ENCODE results near the gene BTBD2.

DNA sequence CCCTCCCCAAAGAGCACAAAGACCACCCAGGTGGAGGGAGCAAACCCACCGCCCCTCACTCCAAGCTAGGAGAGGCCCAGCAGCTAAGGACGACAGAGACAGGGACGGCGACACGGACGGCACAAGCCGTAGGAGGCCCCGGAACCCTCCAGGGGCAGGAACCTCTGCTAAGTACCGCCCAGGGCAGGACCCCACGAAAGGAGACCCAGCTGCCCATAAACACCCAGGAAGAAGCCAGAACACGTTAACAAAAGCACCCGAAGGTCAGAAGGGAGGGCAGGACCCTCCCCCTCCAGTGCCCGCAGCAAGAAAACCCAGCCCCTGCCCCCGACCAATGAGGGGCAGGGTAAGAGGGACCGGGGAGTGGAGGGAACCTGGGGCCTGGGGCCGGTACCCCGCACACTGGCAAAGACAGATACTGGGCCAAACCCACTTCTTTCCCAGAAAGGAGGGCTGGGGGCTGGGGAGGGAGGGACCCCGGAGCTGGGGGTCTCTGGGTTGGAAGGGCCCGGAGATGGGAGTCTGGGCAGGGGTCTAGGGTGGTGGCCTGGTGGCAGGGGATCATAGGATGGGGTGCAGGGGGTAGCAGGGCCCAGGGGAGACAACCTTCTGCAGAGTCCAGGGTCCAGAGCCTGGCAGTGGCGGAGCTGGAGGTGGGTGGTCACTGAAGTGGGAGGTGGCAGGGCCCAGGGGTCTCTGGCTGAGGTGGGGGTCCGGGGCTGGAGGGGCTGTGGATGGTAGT lies 2.4 kb downstream of the BTBD2 start:
- TF ChIP-seq, protein P1, sequence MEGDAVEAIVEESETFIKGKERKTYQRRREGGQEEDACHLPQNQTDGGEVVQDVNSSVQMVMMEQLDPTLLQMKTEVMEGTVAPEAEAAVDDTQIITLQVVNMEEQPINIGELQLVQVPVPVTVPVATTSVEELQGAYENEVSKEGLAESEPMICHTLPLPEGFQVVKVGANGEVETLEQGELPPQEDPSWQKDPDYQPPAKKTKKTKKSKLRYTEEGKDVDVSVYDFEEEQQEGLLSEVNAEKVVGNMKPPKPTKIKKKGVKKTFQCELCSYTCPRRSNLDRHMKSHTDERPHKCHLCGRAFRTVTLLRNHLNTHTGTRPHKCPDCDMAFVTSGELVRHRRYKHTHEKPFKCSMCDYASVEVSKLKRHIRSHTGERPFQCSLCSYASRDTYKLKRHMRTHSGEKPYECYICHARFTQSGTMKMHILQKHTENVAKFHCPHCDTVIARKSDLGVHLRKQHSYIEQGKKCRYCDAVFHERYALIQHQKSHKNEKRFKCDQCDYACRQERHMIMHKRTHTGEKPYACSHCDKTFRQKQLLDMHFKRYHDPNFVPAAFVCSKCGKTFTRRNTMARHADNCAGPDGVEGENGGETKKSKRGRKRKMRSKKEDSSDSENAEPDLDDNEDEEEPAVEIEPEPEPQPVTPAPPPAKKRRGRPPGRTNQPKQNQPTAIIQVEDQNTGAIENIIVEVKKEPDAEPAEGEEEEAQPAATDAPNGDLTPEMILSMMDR (IDR thresholded peaks at IDR 0.05; ENCODE audit: poor library complexity) = no peak
- TF ChIP-seq EZH2phosphoT487 (IDR thresholded peaks at IDR 0.05; ENCODE audit: low read depth, severe bottlenecking, unreplicated experiment) = no peak
- TF ChIP-seq EZH2 (IDR thresholded peaks at IDR 0.05; ENCODE audit: borderline replicate concordance) = no peak

Data from hepatocyte (in vitro differentiated cells).